Measurements from ENCODE around the gene CDYL. TPM values are rescaled to one million over a fixed set of nuclear protein-coding genes. Genes with fewer than 3 reads are reported as not detected.
"Not testable (repeated sequence)": the region's sequence is repeated elsewhere in the genome, so short reads cannot be mapped to it uniquely, and the experiment has no call there.

The CDYL gene
- total RNA-seq, 1 experiment from 2014 or later, result 50.3 TPM

DNA sequence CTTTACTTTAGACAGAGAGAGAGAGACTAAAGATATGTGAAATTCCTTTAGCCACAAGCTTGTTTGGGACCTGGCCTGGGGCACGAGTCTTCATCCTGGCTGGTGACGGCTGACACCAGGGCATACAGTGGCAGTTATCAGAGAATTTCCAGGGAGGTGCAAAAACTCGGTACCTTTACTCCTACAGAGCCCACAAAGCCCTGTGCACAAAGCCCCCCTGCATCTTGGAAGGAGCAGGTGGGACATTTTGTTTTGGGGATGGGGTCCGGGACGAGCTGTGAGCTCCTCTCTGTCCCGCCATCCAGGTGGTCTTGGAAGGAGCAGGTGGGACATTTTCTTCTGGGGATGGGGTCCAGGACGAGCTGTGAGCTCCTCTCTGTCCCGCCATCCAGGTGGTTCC lies 198.8 kb downstream of the CDYL start:
- no peak for DNase-seq (ENCODE audit: low read depth, low spot score)
- in situ Hi-C loops (cut with HindIII; ENCODE audit: low pct_unique_long_range_greater_than_20kb, low sequenced_read_pairs), result no loop called here

DNA sequence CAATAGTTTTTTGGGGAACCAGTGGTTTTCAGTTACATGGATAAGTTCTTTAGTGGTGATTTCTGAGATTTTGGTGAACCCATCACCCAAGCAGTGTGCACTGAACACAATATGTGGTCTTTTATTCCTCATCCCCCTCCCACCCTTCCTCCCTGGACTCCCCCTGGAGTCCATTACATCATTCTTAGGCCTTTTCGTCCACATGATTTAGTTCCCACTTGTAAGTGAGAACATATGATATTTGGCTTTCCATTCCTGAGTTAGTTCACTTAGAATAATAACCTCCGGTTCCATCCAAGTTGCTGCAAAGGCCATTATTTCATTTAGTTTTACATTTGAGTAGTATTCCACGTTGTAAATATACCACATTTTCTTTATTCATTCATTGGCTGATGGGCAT lies 199.3 kb downstream of the CDYL start:
- in situ Hi-C loops (cut with HindIII; ENCODE audit: low pct_unique_long_range_greater_than_20kb, low sequenced_read_pairs), result no loop called here

DNA sequence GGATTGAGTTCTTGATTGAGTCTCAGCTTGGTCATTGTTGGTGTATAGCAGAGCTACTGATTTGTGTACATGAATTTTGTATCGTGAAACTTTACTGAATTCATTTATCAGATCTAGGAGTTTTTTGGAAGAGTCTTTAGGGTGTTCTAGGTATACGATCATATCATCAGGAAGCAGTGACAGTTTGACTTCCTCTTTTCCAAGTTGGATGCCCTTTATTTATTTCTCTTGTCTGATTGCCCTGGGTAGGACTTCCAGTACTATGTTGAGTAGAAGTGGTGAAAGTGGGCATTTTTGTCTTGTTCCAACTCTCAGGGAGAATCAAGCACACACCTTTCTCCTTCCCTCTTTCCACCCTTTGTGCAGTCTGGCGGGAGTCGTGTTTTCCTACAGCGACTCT lies 201.3 kb downstream of the CDYL start:
- DNase-seq (ENCODE audit: low read depth, low spot score), result no peak
- in situ Hi-C loops (cut with HindIII; ENCODE audit: low pct_unique_long_range_greater_than_20kb, low sequenced_read_pairs), result no loop called here

More for the DNA sequence above, 199.3 kb downstream of the CDYL start:
- DNase-seq (ENCODE audit: low read depth, low spot score), result no peak

DNA sequence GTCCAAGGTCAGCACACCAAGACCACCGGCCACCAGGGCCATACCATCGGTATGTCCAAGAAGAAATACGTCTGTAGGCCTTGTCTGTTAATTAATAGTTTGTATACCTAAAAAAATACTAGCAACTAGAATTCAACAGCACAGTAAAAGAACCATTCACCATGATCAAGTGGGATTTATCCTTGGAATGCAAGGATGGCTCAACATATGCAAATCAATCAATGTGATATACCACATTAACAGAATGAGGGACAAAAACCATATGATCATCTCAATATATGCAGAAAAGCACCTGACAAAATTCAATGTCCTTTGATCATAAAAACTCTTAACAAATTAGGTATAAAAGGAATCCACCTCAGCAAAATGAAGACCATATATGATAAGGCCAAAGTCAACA lies 203.2 kb downstream of the CDYL start:
- DNase-seq (ENCODE audit: low read depth, low spot score), result no peak
- in situ Hi-C loops (cut with HindIII; ENCODE audit: low pct_unique_long_range_greater_than_20kb, low sequenced_read_pairs), result no loop called here

DNA sequence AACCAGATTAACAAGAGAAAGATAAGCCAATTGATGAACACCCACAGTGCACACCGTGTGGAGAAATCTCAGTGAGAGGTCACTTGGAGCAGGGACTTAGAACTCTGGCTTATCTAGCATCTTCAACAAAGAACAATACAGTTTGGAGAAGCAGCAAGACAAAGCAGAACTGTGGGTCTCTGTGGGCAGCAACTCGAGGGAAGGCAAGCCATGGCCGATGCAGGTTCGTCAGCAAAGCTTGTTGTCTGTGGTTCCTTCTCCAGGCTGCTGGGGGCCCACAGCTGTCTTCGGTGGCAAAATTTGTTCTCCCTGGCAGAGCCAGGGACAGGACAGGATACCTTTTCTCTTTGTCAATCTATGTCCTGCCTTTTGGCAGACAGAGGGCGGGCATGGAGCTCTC lies 205.6 kb downstream of the CDYL start:
- in situ Hi-C loops (cut with HindIII; ENCODE audit: low pct_unique_long_range_greater_than_20kb, low sequenced_read_pairs), result no loop called here
- DNase-seq (ENCODE audit: low read depth, low spot score), result no peak

DNA sequence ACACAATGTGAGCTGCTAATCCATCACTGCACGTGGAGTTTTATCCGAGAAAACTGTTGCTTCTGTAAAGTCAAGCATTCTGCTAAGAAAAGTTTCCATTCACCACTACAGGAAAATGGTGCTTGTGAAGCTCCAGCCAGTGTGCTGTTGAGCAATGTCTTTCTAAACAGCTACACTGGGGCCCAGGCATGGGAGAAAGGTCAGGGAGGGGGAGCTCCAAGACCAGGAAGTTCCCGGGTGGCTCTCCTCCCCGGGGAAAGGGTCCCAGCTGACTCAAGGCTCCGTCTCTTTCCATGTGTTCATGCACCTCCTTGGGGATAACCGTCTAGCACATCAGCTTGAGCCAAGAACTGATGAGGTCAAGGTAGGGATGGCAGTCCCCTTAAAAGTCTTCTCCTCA lies 207.1 kb downstream of the CDYL start:
- in situ Hi-C loops (cut with HindIII; ENCODE audit: low pct_unique_long_range_greater_than_20kb, low sequenced_read_pairs), result no loop called here

DNA sequence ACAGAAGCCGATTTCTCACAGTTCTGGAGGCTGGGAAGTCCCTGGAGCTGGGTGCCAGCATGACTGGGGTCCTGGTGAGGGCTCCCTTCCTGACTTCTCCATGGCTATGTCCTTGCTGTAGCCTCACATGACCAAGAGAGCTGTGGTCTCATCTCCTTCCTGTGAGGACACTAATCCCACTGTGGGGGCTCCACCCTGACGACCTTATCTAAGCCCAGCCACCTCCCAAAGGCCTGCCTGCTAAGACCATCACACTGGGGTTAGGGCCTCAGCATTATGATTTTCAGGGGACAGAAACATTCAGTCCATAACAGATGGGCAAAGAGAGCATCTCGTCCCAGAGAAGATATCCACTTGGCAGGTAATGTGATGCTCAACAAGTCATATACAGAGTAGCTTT lies 210.8 kb downstream of the CDYL start:
- in situ Hi-C loops (cut with HindIII; ENCODE audit: low pct_unique_long_range_greater_than_20kb, low sequenced_read_pairs), result no loop called here
- no peak for DNase-seq (ENCODE audit: low read depth, low spot score)

More for the DNA sequence above, 207.1 kb downstream of the CDYL start:
- no peak for DNase-seq (ENCODE audit: low read depth, low spot score)

DNA sequence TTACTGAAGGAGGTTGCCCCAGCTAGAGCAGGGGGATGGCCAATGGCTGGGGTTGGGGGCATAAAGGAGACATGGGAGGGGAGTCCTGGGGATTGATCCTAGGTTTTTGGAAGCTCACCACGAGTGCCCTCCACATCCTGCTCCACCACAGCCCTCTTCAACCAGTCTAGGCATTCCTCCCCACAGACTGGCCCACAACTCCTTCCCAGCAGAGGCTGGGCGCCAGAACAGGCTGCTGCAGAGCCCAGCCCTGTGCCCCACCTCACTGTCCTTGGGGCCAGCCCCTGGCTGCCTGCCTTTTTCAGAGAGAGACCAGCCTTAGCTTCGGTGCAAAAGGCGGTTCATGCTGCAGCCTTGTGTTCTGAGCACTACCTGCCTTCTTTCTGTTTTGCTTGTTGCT lies 211.2 kb downstream of the CDYL start:
- in situ Hi-C loops (cut with HindIII; ENCODE audit: low pct_unique_long_range_greater_than_20kb, low sequenced_read_pairs), result no loop called here
- DNase-seq (ENCODE audit: low read depth, low spot score), result no peak

DNA sequence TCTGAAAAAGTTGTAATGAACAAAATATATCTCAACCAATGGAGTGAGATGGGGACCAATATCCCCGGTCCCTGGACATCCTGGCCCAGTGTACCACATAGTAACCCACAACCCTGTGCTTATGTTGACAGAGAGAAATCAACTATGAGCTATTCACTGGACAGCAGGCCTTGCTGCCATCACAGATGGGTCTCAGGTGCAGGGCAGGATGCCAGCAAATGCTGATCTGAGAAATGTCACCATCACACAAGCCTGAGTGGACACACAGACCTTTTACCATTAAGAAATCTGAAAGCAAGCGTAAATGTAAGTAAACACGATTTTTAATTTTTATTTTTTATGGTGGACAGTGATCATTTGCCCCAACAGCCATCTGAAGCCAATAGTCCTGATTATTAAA lies 218.5 kb downstream of the CDYL start:
- in situ Hi-C loops (cut with HindIII; ENCODE audit: low pct_unique_long_range_greater_than_20kb, low sequenced_read_pairs), result no loop called here
- DNase-seq (ENCODE audit: low read depth, low spot score), result no peak

DNA sequence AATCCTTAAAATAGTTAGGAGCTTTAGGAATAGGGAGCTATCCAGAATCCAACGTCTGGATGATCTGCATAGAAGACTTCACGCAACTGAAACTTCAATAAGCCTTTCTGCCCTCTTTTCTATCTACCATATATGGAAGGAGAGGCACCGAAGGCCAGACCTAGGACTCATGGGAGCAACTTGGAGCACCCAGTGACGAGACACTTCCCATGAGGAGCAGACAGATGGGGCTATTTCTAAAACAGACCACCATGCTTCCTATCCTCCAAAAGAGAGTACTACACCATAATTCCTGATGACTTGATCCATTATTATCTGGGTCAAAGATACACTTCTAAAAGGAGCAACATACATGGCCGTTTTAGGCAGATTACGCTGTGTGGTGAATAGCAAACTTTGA lies 221.7 kb downstream of the CDYL start:
- in situ Hi-C loops (cut with HindIII; ENCODE audit: low pct_unique_long_range_greater_than_20kb, low sequenced_read_pairs), result no loop called here
- DNase-seq (ENCODE audit: low read depth, low spot score), result no peak

DNA sequence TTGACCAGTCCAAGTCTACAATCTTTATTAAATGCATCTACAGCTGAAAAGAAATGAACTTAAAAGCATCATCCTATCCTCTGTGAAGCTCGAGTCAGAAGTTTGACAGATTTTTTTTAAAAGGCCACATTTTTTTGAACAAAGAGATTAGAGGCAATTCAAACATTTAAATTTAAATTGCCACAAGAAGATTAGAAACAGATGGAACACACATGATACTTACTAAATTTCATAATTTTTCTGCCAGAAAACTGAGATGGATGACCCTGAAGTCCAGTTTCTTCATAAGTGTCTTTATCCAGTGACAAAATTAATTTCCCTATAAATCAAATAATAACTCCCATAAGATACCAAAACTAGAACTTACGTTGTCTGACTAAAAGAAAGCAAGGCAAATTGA lies 223.4 kb downstream of the CDYL start:
- in situ Hi-C loops (cut with HindIII; ENCODE audit: low pct_unique_long_range_greater_than_20kb, low sequenced_read_pairs), result no loop called here
- DNase-seq (ENCODE audit: low read depth, low spot score), result no peak

DNA sequence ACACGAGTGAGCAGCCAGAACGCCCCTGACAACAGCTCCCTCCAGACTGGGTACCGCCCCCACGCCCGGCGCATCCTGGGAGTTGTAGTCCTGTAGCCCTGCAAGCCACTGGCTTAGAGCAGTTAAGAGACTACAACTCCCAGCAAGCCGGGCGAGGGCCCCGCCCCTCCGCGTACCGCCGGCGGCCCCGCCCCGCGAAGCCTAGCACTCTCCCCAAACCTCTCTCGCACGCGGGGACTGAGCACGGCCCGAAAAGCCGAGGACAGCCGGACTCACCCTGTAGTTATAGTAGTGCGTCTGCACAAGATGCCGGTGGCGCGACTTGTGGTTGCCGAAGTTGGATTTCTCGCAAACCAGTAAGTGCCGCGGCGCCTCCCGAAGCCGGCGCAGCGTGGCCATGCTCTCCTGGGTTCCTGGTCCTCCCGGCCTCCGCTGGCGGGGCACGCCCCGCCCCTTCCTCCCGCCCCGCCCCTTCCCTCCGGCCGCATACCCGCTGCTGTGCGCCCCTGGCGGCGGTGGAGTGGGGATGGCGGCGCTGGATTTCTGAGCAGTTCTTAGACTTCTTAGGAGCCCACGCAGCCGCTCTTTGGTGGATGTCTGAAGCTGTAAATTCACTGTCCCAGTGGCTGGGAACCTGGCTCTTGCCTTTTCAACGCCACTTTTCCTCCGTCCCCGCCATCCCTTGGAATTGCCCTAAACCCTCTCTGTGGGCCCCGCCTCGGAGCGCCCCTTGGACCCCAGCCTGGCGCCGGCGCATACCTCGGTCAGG lies 227.6 kb downstream of the CDYL start, which contains the start of gene RPP40:
Gene RPP40 (minus strand): TSS at position 434 of the 769 bp plus-strand sequence. CDS start 35 bp downstream, at position 399.
- DNase-seq (ENCODE audit: low read depth, low spot score), result peak; percentile 99
- in situ Hi-C loops (cut with HindIII; ENCODE audit: low pct_unique_long_range_greater_than_20kb, low sequenced_read_pairs), result no loop called here

DNA sequence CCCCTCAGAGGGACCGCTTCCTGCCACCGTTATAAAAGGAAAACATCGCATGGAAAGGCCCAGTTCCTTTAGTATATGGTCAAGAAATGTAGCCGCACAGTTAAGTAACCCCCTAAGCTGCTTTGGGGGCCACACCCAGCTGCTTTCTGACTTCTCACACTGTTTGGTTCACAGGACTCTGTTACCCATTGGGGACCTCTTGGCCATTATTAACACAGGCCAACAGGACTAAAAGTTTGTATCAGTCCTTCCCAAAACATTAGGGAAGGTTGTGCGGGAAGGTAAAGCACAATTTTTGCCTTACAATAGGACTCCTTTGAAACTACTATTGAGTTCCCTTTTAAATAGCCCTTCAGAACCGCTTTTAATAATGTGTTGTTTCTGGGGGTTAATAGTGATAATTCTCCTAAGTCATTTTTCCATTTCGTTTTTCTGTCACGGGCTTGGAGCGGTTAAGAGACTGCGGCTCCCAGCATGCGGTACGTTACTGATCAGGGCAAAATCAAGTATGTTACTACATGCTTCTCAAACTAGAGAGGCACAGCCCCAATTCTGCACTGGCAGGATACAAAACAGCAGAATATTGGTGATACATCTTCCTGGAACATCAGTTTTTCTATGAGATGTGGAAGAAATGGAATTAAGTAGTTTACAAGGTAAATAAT lies 228.3 kb downstream of the CDYL start:
- in situ Hi-C loops (cut with HindIII; ENCODE audit: low pct_unique_long_range_greater_than_20kb, low sequenced_read_pairs), result no loop called here
- DNase-seq (ENCODE audit: low read depth, low spot score), result no peak

DNA sequence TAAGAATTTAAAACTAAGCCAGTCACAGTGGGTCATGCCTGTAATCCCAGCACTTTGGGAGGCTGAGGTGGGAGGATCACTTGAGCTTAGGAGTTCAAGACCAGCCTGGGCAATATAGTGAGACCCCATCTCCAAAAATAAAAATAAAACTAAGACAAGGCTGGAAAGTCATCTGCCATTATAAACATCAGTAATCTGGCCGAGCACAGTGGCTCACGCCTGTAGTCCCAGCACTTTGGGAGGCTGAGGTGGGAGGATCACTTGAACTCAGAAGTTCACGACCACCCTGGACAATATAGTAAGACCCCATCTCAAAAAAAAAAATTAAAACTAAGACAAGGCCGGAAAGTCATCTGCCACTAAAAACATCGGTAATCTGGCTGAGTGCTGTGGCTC lies 228.8 kb downstream of the CDYL start:
- DNase-seq (ENCODE audit: low read depth, low spot score); in situ Hi-C loops (cut with HindIII; ENCODE audit: low pct_unique_long_range_greater_than_20kb, low sequenced_read_pairs): not testable (repeated sequence)

Other genes starting within 250 kb of the CDYL start
- 40.6 and 43.1 TPM in 2 replicates for gene RPP40, start 227.6 kb downstream of the CDYL start, total RNA-seq (2014; rRNA removed; shearing (Covaris generic))

All from SK-MEL-5 (cell line).